Measurements from ENCODE around the gene SPATA20. TPM values are rescaled to one million over a fixed set of nuclear protein-coding genes. Genes with fewer than 3 reads are reported as not detected.

The SPATA20 gene
- total and polyA plus RNA-seq, 2 of the 8 experiments (the other 6 are each of a cell fraction or from before 2014, with no cell fraction given) = 16.2 to 17.5 TPM

DNA sequence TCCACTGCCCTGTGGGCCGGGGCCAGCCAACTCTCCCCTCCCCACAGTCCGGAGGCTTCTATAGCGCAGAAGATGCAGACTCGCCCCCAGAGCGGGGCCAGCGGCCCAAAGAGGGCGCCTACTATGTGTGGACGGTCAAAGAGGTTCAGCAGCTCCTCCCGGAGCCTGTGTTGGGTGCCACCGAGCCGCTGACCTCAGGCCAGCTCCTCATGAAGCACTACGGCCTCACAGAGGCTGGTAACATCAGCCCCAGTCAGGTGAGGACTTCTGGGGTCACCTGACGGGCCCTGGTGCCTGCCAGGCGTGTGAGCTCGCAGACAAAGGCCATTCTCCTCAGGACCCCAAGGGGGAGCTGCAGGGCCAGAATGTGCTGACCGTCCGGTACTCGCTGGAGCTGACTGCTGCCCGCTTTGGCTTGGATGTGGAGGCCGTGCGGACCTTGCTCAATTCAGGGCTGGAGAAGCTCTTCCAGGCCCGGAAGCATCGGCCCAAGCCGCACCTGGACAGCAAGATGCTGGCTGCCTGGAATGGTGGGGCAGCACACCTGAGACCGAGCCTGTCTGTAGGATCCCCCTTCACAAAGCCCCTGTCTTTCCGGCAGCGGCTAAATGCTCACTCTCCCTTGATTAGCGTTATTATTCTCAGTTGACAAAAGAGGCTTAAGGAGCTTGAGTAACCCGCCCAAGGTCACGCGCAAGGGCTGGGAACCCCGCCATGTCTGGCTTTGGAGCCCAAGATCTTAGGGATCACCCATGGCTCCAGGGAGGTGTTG is 3.9 kb downstream of the SPATA20 start:
- no peaks in the 10 kb centered on the region for H3K23me2 ChIP-seq (ENCODE audit: low read depth, low read length)
- H2AFZ ChIP-seq (ENCODE audit: low read length) = no peak overlapping the region
- H2BK20ac ChIP-seq (ENCODE audit: low read length) = no peak overlapping the region
- no peak overlapping the region for H4K5ac ChIP-seq (ENCODE audit: insufficient read length, low read depth, low read length)
- no peaks in the 10 kb centered on the region for H4K20me1 ChIP-seq (replicated peaks in 1 of 2; ENCODE audit: control insufficient read depth in 1 of 2, insufficient read depth in 2 of 2, low read length in 2 of 2)
- no peak overlapping the region for H2AK5ac ChIP-seq (ENCODE audit: low read depth, low read length)
- 0 out of 7 replicates have a peak overlapping the region, but pooled peaks of 1 of the 4 experiments have one; percentile 18 for H3K9ac ChIP-seq (replicated peaks in 1 of 4; ENCODE audit: extremely low read depth in 1 of 4, low read depth in 3 of 4, low read length in 3 of 4)
- no peaks in the 10 kb centered on the region for H3K27me3 ChIP-seq (replicated peaks in 1 of 4; ENCODE audit: control insufficient read depth in 3 of 4, extremely low read depth in 1 of 4, insufficient read depth in 3 of 4, low read length in 3 of 4)
- no peak overlapping the region for H3K4ac ChIP-seq (replicated peaks; ENCODE audit: insufficient read length, low read depth, low read length)
- H2BK5ac ChIP-seq (ENCODE audit: low read depth, low read length) = no peak overlapping the region
- no peak overlapping the region for H3K23ac ChIP-seq (ENCODE audit: insufficient read length)
- no peak overlapping the region for H3K14ac ChIP-seq (ENCODE audit: insufficient read length)
- FAIRE-seq (peak; percentile 84), DNase-seq (ENCODE audit: low read depth in 1 of 2, low spot score in 2 of 2) (peak; percentile 84 to 90)
- no peak overlapping the region for H2BK120ac ChIP-seq (replicated peaks; ENCODE audit: low read depth, low read length)
- no peak overlapping the region for H3K18ac ChIP-seq (ENCODE audit: extremely low read depth, low read length)
- H3K79me1 ChIP-seq (ENCODE audit: low read depth, low read length) = no peaks in the 10 kb centered on the region
- POLR2A ChIA-PET (ENCODE audit: partially characterized antibody) = interaction anchor here (0.8 to 1.7 kb wide), 11 partner anchors 9 to 315 kb away, joined by 3 to 6 read pairs (median 4); partner anchors contain the start of genes CACNA1G and TOB1
- no peak overlapping the region for H4K91ac ChIP-seq (replicated peaks; ENCODE audit: insufficient read length, low read length)
- peaks cover 3 to 12% (median 6%) of the 10 kb centered on the region in 4 experiments for H3K4me1 ChIP-seq (replicated peaks in 1 of 4; ENCODE audit: control insufficient read depth in 3 of 4, insufficient read depth in 4 of 4, low read length in 3 of 4)
- H3K9me3 ChIP-seq (ENCODE audit: insufficient read depth in 2 of 2, low read depth in 1 of 2, low read length in 1 of 2) = no peaks in the 10 kb centered on the region
- H3K79me2 ChIP-seq (ENCODE audit: control insufficient read depth in 1 of 2, insufficient read depth in 2 of 2, low read length in 2 of 2) = no peaks in the 10 kb centered on the region
- WGBS, 2 experiments (ENCODE audit: extremely low coverage in 1 of 2, insufficient coverage in 1 of 2, insufficient read length in 1 of 2, insufficient replicate concordance in 2 of 2, low coverage in 1 of 2, low lambda C conversion rate in 2 of 2, missing lambda C conversion rate in 1 of 2) = 59% methylated on average over 30 of the region's 32 CpGs; no CpG with 5 or more reads in 1 of the 2 experiments
- peak overlapping the region; percentile 88; the same call in 1 of the 2 replicates for H4K8ac ChIP-seq (ENCODE audit: extremely low read depth, insufficient read depth, low read length)
- no peak overlapping the region for H3K4me2 ChIP-seq (ENCODE audit: insufficient read depth in 1 of 2, low read depth in 2 of 2, low read length in 2 of 2)
- H2BK15ac ChIP-seq (ENCODE audit: low read length) = 0 out of 2 replicates have a peak overlapping the region, but pooled peaks have one; percentile 81
- CTCF ChIA-PET (ENCODE audit: partially characterized antibody) = interaction anchor here (0.6 to 12.4 kb wide), 59 partner anchors 8 to 305 kb away, joined by 3 to 404 read pairs (median 5); partner anchors contain the start of genes ACSF2, CACNA1G, CHAD and EPN3
- H3K36me3 ChIP-seq (ENCODE audit: control insufficient read depth in 2 of 4, insufficient read depth in 4 of 4, low read length in 3 of 4) = no peaks in the 10 kb centered on the region
- H3K56ac ChIP-seq (replicated peaks; ENCODE audit: insufficient read length, low read depth, low read length) = no peak overlapping the region
- H2BK12ac ChIP-seq (ENCODE audit: low read depth, low read length) = no peak overlapping the region; the same call in 1 of the 2 replicates
- H3K4me3 ChIP-seq (ENCODE audit: extremely low read depth in 1 of 4, insufficient read depth in 2 of 4, low read depth in 3 of 4, low read length in 4 of 4) = no peak overlapping the region
- H3K27ac ChIP-seq (ENCODE audit: low read depth, low read length) = no peak overlapping the region
- TF ChIP-seq EZH2 (IDR thresholded peaks at IDR 0.05; ENCODE audit: low read depth, low read length, severe bottlenecking) (no peak), CEBPB (IDR thresholded peaks at IDR 0.05; ENCODE audit: low read depth, low read length) (peak; percentile 69), SIN3A (conservative IDR thresholded peaks at IDR 0.05 in 1 of 2, IDR thresholded peaks at IDR 0.05 in 1 of 2; ENCODE audit: low read depth in 1 of 2, low read length in 2 of 2) (peak; percentile 91; a peak in 2 of 4 replicates), GABPA (IDR thresholded peaks at IDR 0.05; ENCODE audit: borderline replicate concordance, insufficient read depth, low read length) (peak; percentile 51; the same call in 1 of the 2 replicates), RXRA (IDR thresholded peaks at IDR 0.05; ENCODE audit: insufficient read depth, low read depth, low read length) (0 out of 2 replicates have a peak, but pooled peaks have one; percentile 20), NANOG (IDR thresholded peaks at IDR 0.05; ENCODE audit: insufficient read depth, low read depth, low read length, poor library complexity, severe bottlenecking) (peak; percentile 30), EP300 (IDR thresholded peaks at IDR 0.05; ENCODE audit: borderline replicate concordance in 1 of 2, low read depth in 2 of 2, low read length in 2 of 2) (peak in 1 of 2 experiments; percentile 33; a peak in 1 of 3 replicates), TEAD4 (IDR thresholded peaks at IDR 0.05; ENCODE audit: low read depth, low read length) (peak; percentile 64; the same call in 1 of the 2 replicates), TCF12 (IDR thresholded peaks at IDR 0.05; ENCODE audit: low read depth, low read length) (0 out of 2 replicates have a peak, but pooled peaks have one; percentile 17)
